D721Med (cell line): ENCODE results near the gene FXYD5.
A peak's percentile ranks its signal among the peaks of the same experiment; 100 is the strongest.

Source experiments
- DNase-seq: peaks from one replicate; pipeline ENCODE4 v3.0.0; 2011; ENCODE audit warnings: low spot score; ENCODE audit not compliant: insufficient read length
- FAIRE-seq: peaks from 2 replicates; lab custom pipeline; 2011; peaks lifted over from hg19 to GRCh38; lab: Jason Lieb, UNC
- CTCF ChIP-seq: IDR thresholded peaks from 2 replicates; pipeline ENCODE4 v1.5.1; 2012; ENCODE audit warnings: mild to moderate bottlenecking, control low read depth; ENCODE audit not compliant: insufficient read depth; ENCODE audit errors: missing control alignments

FXYD5 gene

GRCh38 chr19:35108730-35109129, 45.8 kb upstream of the FXYD5 start:
- TF ChIP-seq CTCF, result no peak
- DNase-seq (no peak), FAIRE-seq (no peak)

- DNase-seq (no peak), FAIRE-seq (no peak)
- TF ChIP-seq CTCF, result no peak
Measured at GRCh38 chr19:35109395-35110112, 45.0 kb upstream of the FXYD5 start.

GRCh38 chr19:35110974-35111373, 43.6 kb upstream of the FXYD5 start:
- TF ChIP-seq CTCF, result no peak
- DNase-seq (no peak), FAIRE-seq (no peak)

- no peak for TF ChIP-seq CTCF
- no peak for FAIRE-seq
- DNase-seq, result no peak
Measured at GRCh38 chr19:35112995-35113688, 41.4 kb upstream of the FXYD5 start.

- peak; percentile 97 for DNase-seq
- no peak for FAIRE-seq
- TF ChIP-seq CTCF, result peak; percentile 89
Measured at GRCh38 chr19:35114353-35115176, 40.0 kb upstream of the FXYD5 start.

GRCh38 chr19:35115177-35115951, 39.2 kb upstream of the FXYD5 start, which contains the start of gene FXYD3:
FXYD3 (plus strand) TSS chr19:35115823; CDS start chr19:35119377, 3,554 bp downstream.
- TF ChIP-seq CTCF, result no peak
- FAIRE-seq, result no peak
- no peak for DNase-seq
